OCI-LY1 (cell line): Measurements from ENCODE around the gene C1orf35.

Experiments
- EZH2 ChIP-seq: fragments of 200-600 bp; sonication (generic), shearing (Covaris generic); IDR thresholded peaks from 2 replicates; pipeline ENCODE4 v1.8.0; 2017; ENCODE audit warnings: borderline replicate concordance, mixed run types, mild to moderate bottlenecking, antibody characterized with exemption, low read length, moderate library complexity, mixed read lengths
- TF ChIP-seq, protein P1 (sequence below): fragments of 200-600 bp; sonication (generic), shearing (Covaris generic); IDR thresholded peaks from 2 replicates; pipeline ENCODE4 v1.5.1; 2017; ENCODE audit warnings: mild to moderate bottlenecking, antibody characterized with exemption, low read length, moderate library complexity, mixed read lengths

DNA sequence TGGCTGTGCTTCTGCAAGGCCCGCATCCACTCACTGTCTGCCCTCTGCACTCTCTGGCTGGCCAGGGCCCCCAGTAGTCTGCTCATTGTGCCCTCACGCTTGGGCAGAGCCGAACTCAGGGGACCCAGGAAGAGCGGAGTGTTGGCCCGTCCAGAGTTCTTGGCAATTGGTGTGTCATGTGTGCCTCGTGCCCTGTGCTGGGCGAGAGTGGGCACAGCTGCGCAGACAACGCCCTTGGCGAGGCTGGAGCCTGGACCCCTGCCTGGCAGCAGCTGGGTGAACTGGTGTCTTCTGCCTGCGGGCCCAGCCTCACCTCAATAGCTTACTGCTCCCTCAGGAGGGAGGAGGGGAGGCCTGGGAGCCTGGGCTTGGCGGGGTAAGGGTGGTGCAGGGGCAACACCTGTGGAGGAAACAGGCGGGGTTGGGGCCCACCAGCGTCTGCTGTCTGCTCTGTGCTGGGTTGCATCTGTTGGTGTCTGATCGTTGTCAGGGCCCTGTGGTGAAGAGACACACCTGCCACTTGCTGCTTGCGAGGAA, 39.1 kb upstream of the C1orf35 start:
- TF ChIP-seq, protein P1, sequence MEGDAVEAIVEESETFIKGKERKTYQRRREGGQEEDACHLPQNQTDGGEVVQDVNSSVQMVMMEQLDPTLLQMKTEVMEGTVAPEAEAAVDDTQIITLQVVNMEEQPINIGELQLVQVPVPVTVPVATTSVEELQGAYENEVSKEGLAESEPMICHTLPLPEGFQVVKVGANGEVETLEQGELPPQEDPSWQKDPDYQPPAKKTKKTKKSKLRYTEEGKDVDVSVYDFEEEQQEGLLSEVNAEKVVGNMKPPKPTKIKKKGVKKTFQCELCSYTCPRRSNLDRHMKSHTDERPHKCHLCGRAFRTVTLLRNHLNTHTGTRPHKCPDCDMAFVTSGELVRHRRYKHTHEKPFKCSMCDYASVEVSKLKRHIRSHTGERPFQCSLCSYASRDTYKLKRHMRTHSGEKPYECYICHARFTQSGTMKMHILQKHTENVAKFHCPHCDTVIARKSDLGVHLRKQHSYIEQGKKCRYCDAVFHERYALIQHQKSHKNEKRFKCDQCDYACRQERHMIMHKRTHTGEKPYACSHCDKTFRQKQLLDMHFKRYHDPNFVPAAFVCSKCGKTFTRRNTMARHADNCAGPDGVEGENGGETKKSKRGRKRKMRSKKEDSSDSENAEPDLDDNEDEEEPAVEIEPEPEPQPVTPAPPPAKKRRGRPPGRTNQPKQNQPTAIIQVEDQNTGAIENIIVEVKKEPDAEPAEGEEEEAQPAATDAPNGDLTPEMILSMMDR, result no peak
- TF ChIP-seq EZH2, result no peak
